Stomach (tissue), 4 donors: ENCODE results near the gene CCDC85A.

Experiments
- POLR2A ChIP-seq, 4 donors: fragments of 450-650 bp; IDR thresholded peaks; one replicate each; pipeline ENCODE4 v1.6.1; 2016; ENCODE audit warnings: antibody characterized with exemption in 4 of 4, control low read depth in 2 of 4, mild to moderate bottlenecking in 1 of 4, moderate library complexity in 1 of 4
- POLR2AphosphoS5 ChIP-seq, 3 donors: sonication (generic); formaldehyde crosslinking; IDR thresholded peaks; one replicate each; pipeline ENCODE4 v1.6.1; 2016; ENCODE audit warnings: antibody characterized with exemption in 3 of 3

- TF ChIP-seq POLR2A (IDR thresholded peaks at IDR 0.05) (no peak), POLR2AphosphoS5 (IDR thresholded peaks at IDR 0.05) (no peak)
Measured at GRCh38 chr2:56170988-56171387, 12.8 kb upstream of the CCDC85A start.
